ENCODE data around the gene PDYN. TPM values are rescaled to one million over a fixed set of nuclear protein-coding genes. Genes with fewer than 3 reads are reported as not detected.

The PDYN gene
- total RNA-seq, 1 donor from 2014 or later, result 0.19 TPM

DNA sequence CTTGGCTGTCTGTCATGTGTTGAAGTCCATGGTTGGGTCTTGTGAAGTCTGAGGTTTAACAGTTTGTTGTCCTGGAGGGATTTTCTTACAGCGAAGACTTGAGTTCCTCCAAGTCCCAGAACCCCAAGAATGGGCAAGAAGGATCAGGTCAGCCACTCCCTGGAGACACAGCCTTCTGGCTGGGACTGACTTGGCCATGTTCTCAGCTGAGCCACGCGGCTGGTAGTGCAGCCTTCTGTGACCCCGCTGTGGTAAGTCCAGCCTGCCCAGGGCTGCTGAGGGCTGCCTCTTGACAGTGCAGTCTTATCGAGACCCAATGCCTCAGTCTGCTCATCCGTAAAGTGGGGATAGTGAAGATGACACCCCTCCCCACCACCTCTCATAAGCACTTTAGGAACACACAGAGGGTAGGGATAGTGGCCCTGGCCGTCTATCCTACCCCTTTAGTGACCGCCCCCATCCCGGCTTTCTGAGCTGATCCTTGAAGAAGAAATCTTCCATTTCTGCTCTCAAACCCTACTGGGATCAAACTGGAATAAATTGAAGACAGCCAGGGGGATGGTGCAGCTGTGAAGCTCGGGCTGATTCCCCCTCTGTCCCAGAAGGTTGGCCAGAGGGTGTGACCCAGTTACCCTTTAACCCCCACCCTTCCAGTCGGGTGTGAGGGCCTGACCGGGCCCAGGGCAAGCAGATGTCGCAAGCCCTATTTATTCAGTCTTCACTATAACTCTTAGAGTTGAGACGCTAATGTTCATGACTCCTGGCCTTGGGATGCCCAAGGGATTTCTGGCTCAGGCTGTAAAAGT, 55.2 kb downstream of the PDYN start:
- no peak overlapping the region for H3K27ac Mint-ChIP-seq

DNA sequence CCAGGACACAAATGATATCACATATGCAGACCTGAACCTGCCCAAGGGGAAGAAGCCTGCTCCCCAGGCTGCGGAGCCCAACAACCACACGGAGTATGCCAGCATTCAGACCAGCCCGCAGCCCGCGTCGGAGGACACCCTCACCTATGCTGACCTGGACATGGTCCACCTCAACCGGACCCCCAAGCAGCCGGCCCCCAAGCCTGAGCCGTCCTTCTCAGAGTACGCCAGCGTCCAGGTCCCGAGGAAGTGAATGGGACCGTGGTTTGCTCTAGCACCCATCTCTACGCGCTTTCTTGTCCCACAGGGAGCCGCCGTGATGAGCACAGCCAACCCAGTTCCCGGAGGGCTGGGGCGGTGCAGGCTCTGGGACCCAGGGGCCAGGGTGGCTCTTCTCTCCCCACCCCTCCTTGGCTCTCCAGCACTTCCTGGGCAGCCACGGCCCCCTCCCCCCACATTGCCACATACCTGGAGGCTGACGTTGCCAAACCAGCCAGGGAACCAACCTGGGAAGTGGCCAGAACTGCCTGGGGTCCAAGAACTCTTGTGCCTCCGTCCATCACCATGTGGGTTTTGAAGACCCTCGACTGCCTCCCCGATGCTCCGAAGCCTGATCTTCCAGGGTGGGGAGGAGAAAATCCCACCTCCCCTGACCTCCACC, 56.4 kb downstream of the PDYN start:
- peaks cover 8% of the 10 kb centered on the region for H3K27me3 Mint-ChIP-seq
- no peak overlapping the region for H3K27ac Mint-ChIP-seq
- no peaks in the 10 kb centered on the region for H3K36me3 Mint-ChIP-seq
- H3K4me1 Mint-ChIP-seq (ENCODE audit: unreplicated experiment), result peaks cover 3% of the 10 kb centered on the region
- H3K4me3 Mint-ChIP-seq, result no peak overlapping the region
- TF ChIP-seq, protein P1, sequence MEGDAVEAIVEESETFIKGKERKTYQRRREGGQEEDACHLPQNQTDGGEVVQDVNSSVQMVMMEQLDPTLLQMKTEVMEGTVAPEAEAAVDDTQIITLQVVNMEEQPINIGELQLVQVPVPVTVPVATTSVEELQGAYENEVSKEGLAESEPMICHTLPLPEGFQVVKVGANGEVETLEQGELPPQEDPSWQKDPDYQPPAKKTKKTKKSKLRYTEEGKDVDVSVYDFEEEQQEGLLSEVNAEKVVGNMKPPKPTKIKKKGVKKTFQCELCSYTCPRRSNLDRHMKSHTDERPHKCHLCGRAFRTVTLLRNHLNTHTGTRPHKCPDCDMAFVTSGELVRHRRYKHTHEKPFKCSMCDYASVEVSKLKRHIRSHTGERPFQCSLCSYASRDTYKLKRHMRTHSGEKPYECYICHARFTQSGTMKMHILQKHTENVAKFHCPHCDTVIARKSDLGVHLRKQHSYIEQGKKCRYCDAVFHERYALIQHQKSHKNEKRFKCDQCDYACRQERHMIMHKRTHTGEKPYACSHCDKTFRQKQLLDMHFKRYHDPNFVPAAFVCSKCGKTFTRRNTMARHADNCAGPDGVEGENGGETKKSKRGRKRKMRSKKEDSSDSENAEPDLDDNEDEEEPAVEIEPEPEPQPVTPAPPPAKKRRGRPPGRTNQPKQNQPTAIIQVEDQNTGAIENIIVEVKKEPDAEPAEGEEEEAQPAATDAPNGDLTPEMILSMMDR (conservative IDR thresholded peaks at IDR 0.05), result no peak
- H3K9me3 Mint-ChIP-seq, result no peaks in the 10 kb centered on the region
- no peak for DNase-seq (ENCODE audit: extremely low spot score, unreplicated experiment)

More for the DNA sequence above, 55.2 kb downstream of the PDYN start:
- TF ChIP-seq, protein P1 (conservative IDR thresholded peaks at IDR 0.05), result no peak
- Mint-ChIP-seq H3K9me3 (no peaks in the 10 kb centered on the region), H3K4me3 (no peak overlapping the region), H3K27me3 (peaks cover 16% of the 10 kb centered on the region), H3K36me3 (no peaks in the 10 kb centered on the region), H3K4me1 (ENCODE audit: unreplicated experiment) (peaks cover 6% of the 10 kb centered on the region)
- DNase-seq (ENCODE audit: extremely low spot score, unreplicated experiment), result no peak

DNA sequence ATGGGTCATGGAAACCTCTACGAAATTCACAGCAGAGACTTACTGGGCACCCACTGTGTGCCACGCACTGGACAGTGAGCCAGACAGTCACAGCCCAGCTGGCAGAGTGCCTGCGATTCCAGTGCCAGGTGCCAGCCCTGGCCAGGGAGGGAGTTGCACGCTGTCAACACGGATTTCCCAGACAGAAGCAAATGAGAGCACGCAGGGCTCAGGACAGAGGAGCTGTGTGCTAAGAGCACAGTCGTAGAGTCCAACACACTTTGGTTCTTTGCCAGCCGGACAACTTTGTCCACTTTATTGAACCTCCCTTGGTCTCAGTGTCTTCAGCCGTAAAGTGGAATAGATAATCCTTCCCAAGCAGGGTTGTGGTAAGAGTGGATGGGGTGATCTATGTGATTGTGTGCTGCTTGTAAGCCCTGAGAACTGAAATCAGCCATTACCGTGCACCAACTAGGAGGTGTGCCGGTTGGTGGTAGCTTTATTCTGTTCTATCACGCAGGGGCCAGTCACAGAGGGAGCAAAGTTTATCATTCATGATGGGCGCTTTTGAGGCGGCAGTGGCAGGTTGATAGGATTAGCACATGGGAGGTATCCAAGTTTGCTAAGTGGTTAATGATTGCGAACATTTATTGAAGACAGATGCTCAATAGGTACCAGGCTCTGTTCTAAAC, 58.0 kb downstream of the PDYN start:
- no peak overlapping the region for H3K4me3 Mint-ChIP-seq
- no peaks in the 10 kb centered on the region for H3K36me3 Mint-ChIP-seq
- no peaks in the 10 kb centered on the region for H3K9me3 Mint-ChIP-seq
- DNase-seq (ENCODE audit: extremely low spot score, unreplicated experiment), result no peak
- TF ChIP-seq, protein P1 (conservative IDR thresholded peaks at IDR 0.05), result no peak
- no peak overlapping the region for H3K27ac Mint-ChIP-seq
- H3K27me3 Mint-ChIP-seq, result peaks cover 12% of the 10 kb centered on the region
- H3K4me1 Mint-ChIP-seq (ENCODE audit: unreplicated experiment), result peaks cover 3% of the 10 kb centered on the region

DNA sequence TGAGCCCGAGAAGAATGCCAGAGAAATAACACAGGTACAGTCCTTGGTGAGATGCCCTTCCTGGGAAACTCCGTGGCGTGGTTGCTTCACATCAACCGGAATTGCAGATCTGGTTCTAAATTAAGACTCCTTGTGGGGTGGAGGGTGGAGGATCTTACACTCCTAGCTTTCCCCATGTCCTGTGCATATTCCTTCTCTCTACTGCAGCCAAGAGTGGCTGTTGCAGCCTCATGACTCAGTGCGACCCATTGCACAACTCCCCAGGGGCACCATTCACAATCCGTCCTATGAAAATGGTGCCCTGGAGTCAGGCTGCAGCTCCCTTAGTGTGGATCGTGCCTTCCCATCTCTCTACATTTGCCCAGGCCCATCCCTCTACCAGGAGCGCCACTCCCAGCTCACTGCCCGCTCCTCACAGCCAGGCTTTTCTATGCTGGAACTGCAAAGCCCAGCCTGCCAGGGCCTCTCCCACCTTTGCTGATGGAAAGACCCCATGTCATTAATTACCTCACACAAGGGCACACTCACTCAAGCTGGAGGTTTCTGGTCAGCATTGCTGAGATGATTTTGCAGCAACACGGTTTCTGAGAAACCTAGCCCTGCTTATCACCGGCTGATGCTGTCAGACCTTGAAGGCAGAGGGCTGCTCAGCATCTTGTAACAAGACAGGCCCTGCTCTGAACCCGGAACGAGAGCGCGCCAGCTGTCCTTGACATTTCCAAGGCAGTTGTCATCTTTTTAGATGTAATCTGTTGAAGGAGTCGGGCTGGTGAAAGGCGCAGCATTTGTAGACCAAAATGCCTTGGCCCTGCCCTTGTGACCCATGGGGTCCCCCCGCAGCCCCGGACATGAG, 58.9 kb downstream of the PDYN start:
- Mint-ChIP-seq H3K4me1 (ENCODE audit: unreplicated experiment) (peaks cover 3% of the 10 kb centered on the region), H3K4me3 (no peak overlapping the region), H3K36me3 (no peaks in the 10 kb centered on the region), H3K27ac (no peak overlapping the region), H3K9me3 (no peaks in the 10 kb centered on the region), H3K27me3 (peaks cover 12% of the 10 kb centered on the region)
- TF ChIP-seq, protein P1 (conservative IDR thresholded peaks at IDR 0.05), result no peak
- DNase-seq (ENCODE audit: extremely low spot score, unreplicated experiment), result no peak

DNA sequence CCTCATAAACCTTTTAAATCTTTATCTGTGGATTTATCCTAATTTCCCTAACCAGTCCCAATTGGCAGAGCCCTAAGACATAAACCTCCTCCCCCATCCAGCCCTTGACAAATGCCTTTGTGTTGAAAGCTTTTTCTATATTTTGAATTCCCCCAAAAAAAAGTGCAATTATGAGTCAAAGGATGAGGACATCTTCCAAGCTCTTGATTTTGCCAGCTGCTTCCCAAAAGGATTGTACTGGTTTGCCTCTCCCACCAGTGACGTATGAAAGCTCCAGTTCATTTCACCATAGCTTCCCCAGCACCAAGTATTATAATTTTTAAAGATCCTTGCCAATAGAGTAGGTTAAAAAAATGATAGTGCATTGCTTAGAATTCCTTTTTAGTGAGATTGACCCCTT, 59.7 kb downstream of the PDYN start:
- Mint-ChIP-seq H3K4me3 (no peak overlapping the region), H3K4me1 (ENCODE audit: unreplicated experiment) (peaks cover 3% of the 10 kb centered on the region), H3K27ac (no peak overlapping the region), H3K36me3 (no peaks in the 10 kb centered on the region), H3K27me3 (peaks cover 14% of the 10 kb centered on the region), H3K9me3 (no peaks in the 10 kb centered on the region)
- TF ChIP-seq, protein P1 (conservative IDR thresholded peaks at IDR 0.05), result no peak
- DNase-seq (ENCODE audit: extremely low spot score, unreplicated experiment), result no peak
